GM18505 (cell line): ENCODE results near the gene NREP.

Experiments
- ATAC-seq: cut with Tn5 transposase; IDR thresholded peaks from one replicate; pipeline ENCODE4 v1.9.1; 2021; ENCODE audit not compliant: unreplicated experiment
- POLR2A ChIP-seq: IDR thresholded peaks from 4 replicates; pipeline ENCODE4 v1.6.1; 2011; ENCODE audit warnings: borderline replicate concordance; ENCODE audit not compliant: insufficient read depth, insufficient read length; ENCODE audit errors: extremely low read depth

The NREP gene

GRCh38 chr5:111741278-111741677 is 15.7 kb downstream of the NREP start:
- peak; percentile 51 for ATAC-seq
- no peak for TF ChIP-seq POLR2A

GRCh38 chr5:111739416-111739815 is 17.6 kb downstream of the NREP start:
- TF ChIP-seq POLR2A, result no peak
- no peak for ATAC-seq

- no peak for ATAC-seq
- no peak for TF ChIP-seq POLR2A
Observed at GRCh38 chr5:111738118-111738517, 18.9 kb downstream of the NREP start.

- no peak for TF ChIP-seq POLR2A
- no peak for ATAC-seq
Observed at GRCh38 chr5:111737716-111738115, 19.3 kb downstream of the NREP start.

GRCh38 chr5:111735583-111736270 is 21.3 kb downstream of the NREP start:
- TF ChIP-seq POLR2A, result no peak

GRCh38 chr5:111734597-111734996 is 22.4 kb downstream of the NREP start:
- ATAC-seq, result no peak
- no peak for TF ChIP-seq POLR2A

More at GRCh38 chr5:111735583-111736270, 21.3 kb downstream of the NREP start:
- no peak for ATAC-seq

- no peak for ATAC-seq
- TF ChIP-seq POLR2A, result no peak
Observed at GRCh38 chr5:111734013-111734412, 23.0 kb downstream of the NREP start.

- ATAC-seq, result no peak
- no peak for TF ChIP-seq POLR2A
Observed at GRCh38 chr5:111733571-111733970, 23.4 kb downstream of the NREP start.

GRCh38 chr5:111731638-111732037 is 25.4 kb downstream of the NREP start:
- no peak for TF ChIP-seq POLR2A
- no peak for ATAC-seq

- no peak for ATAC-seq
- TF ChIP-seq POLR2A, result no peak
Observed at GRCh38 chr5:111730659-111731382, 26.2 kb downstream of the NREP start.

- TF ChIP-seq POLR2A, result no peak
- no peak for ATAC-seq
Observed at GRCh38 chr5:111728941-111729340, 28.1 kb downstream of the NREP start.

GRCh38 chr5:111726986-111727385 is 30.0 kb downstream of the NREP start:
- TF ChIP-seq POLR2A, result no peak
- no peak for ATAC-seq

- no peak for TF ChIP-seq POLR2A
Observed at GRCh38 chr5:111722140-111722539, 34.9 kb downstream of the NREP start.

GRCh38 chr5:111720333-111720890 is 36.6 kb downstream of the NREP start:
- no peak for TF ChIP-seq POLR2A
- no peak for ATAC-seq

More at GRCh38 chr5:111722140-111722539, 34.9 kb downstream of the NREP start:
- ATAC-seq, result no peak
